B cell (primary cell): ENCODE measurements around the gene MT1B. TPM values are rescaled to one million over a fixed set of nuclear protein-coding genes. Genes with fewer than 3 reads are reported as not detected.

ENCODE experiments used
- ATAC-seq: fragments of 200-7000 bp; cut with Tn5 transposase; one replicate; pipeline ENCODE4 v1.10.0; 2021; ENCODE audit warnings: low read depth, mild to moderate bottlenecking, moderate number of reproducible peaks, moderate library complexity
- CTCF ChIA-PET: fragments of 350-600 bp; sonication (Branson Sonifier 250); formaldehyde crosslinking; loops from one replicate; lab custom pipeline; 2021; ENCODE audit warnings: antibody characterized with exemption, inconsistent platforms; lab: Charles Lee
- POLR2A ChIA-PET: fragments of 350-600 bp; sonication (Branson Sonifier 250); formaldehyde crosslinking; loops from one replicate; lab custom pipeline; 2021; ENCODE audit warnings: antibody characterized with exemption; lab: Charles Lee
- DNase-seq: peaks from one replicate; pipeline ENCODE4 v3.0.0; 2013
- H2AFZ ChIP-seq: 2 replicates; pipeline ENCODE4 v1.6.1; 2012; ENCODE audit warnings: mild to moderate bottlenecking, low read depth, low read length; ENCODE audit not compliant: insufficient read depth, poor library complexity, severe bottlenecking
- H3K27ac ChIP-seq, 2 donors: 1 replicate in 1 of 2; 2 replicates in 1 of 2; pipeline ENCODE4 v1.5.1; 2012 to 2013; ENCODE audit warnings: low read length in 2 of 2, mild to moderate bottlenecking in 2 of 2, moderate library complexity in 1 of 2
- H3K27me3 ChIP-seq, 4 experiments: fragments of 200-600 bp in 1 of 4; sonication (generic) in 1 of 4; replicated peaks in 1 of 4; 1 replicate in 2 of 4; 2 replicates in 2 of 4; pipeline versions ENCODE4 v1.6.1 to v1.7.0; 2013 to 2016; ENCODE audit warnings: low read length in 3 of 4, mild to moderate bottlenecking in 2 of 4, mixed read lengths in 1 of 4, moderate library complexity in 1 of 4; ENCODE audit not compliant: insufficient read depth in 4 of 4, control insufficient read depth in 3 of 4; ENCODE audit errors: control extremely low read depth in 1 of 4
- H3K36me3 ChIP-seq, 2 experiments: replicated peaks in 1 of 2; 1 replicate in 1 of 2; 2 replicates in 1 of 2; pipeline versions ENCODE4 v1.6.1 to v1.7.1; 2013; ENCODE audit warnings: low read length in 1 of 2; ENCODE audit not compliant: insufficient read depth in 2 of 2, control insufficient read depth in 1 of 2; ENCODE audit errors: control extremely low read depth in 1 of 2, extremely low read depth in 1 of 2
- H3K4me1 ChIP-seq, 2 donors: fragments of 200-600 bp in 1 of 2; sonication (generic) in 1 of 2; 1 replicate in 1 of 2; 2 replicates in 1 of 2; pipeline versions ENCODE4 v1.5.1 to v1.6.1; 2013 to 2017; ENCODE audit warnings: low read length in 2 of 2; ENCODE audit not compliant: control insufficient read depth in 2 of 2, insufficient read depth in 2 of 2
- H3K4me2 ChIP-seq: replicated peaks from 2 replicates; pipeline ENCODE3; 2012; ENCODE audit warnings: mild to moderate bottlenecking, low read depth, low read length; ENCODE audit not compliant: poor library complexity, severe bottlenecking
- H3K4me3 ChIP-seq, 5 experiments: fragments of 200-600 bp in 1 of 5; sonication (generic) in 1 of 5; 1 replicate in 3 of 5; 2 replicates in 2 of 5; pipeline versions ENCODE4 v1.5.1 to v1.7.0; 2011 to 2016; ENCODE audit warnings: low read length in 4 of 5, mild to moderate bottlenecking in 4 of 5, low read depth in 2 of 5, control low read depth in 1 of 5, moderate library complexity in 1 of 5; ENCODE audit not compliant: insufficient read depth in 1 of 5; ENCODE audit errors: control extremely low read depth in 1 of 5, extremely low read depth in 1 of 5
- H3K79me2 ChIP-seq: fragments of 200-600 bp; sonication (generic); one replicate; pipeline ENCODE4 v1.6.0; 2016; ENCODE audit warnings: low read length; ENCODE audit not compliant: control insufficient read depth, insufficient read depth
- H3K9ac ChIP-seq: fragments of 200-600 bp; sonication (generic); 2 replicates; pipeline ENCODE4 v1.6.1; 2017; ENCODE audit warnings: mild to moderate bottlenecking, low read length, moderate library complexity
- H3K9me3 ChIP-seq, 3 donors: one replicate each; pipeline versions ENCODE4 v1.6.1 to v1.7.1; 2013; ENCODE audit warnings: low read length in 2 of 3; ENCODE audit not compliant: control insufficient read depth in 2 of 3, insufficient read depth in 1 of 3; ENCODE audit errors: control extremely low read depth in 1 of 3
- H4K20me1 ChIP-seq: 2 replicates; pipeline ENCODE4 v1.6.0; 2012; ENCODE audit warnings: mild to moderate bottlenecking, low read length; ENCODE audit not compliant: insufficient read depth, control insufficient read depth, poor library complexity, severe bottlenecking
- H3K27ac Mint-ChIP-seq: one replicate; pipeline ENCODE4 v1.8.0; 2021; ENCODE audit warnings: mixed read lengths
- H3K27me3 Mint-ChIP-seq: one replicate; pipeline ENCODE4 v1.8.0; 2021; ENCODE audit warnings: mixed read lengths
- H3K4me1 Mint-ChIP-seq: one replicate; pipeline ENCODE4 v1.8.0; 2021; ENCODE audit warnings: mixed read lengths
- H3K4me3 Mint-ChIP-seq: one replicate; pipeline ENCODE4 v1.8.0; 2021; ENCODE audit warnings: mixed read lengths
- H3K9me3 Mint-ChIP-seq: one replicate; pipeline ENCODE4 v1.8.0; 2022; ENCODE audit warnings: mixed read lengths; ENCODE audit not compliant: insufficient read depth
- EZH2 ChIP-seq: IDR thresholded peaks from 2 replicates; pipeline ENCODE4 v1.6.1; 2012; ENCODE audit warnings: borderline replicate concordance, low read depth, mild to moderate bottlenecking, moderate library complexity, low read length; ENCODE audit not compliant: insufficient read depth, poor library complexity, severe bottlenecking
- WGBS: methylation state at CpG from one replicate; pipeline ENCODE4 v1.1.5; 2013; ENCODE audit warnings: missing lambda C conversion rate; ENCODE audit not compliant: insufficient coverage; 5-methylcytosine and 5-hydroxymethylcytosine counted together
- intact Hi-C: fragments of 100-400 bp; cut with micrococcal nuclease; formaldehyde crosslinking; loops from one replicate; pipeline ENCODE4 v1.10.0; 2022
- polyA plus RNA-seq: library from polyadenylated mRNA; depleted of rRNA; stranded (reverse); fragments of >200 nt; gene quantifications from 2 replicates; pipeline ENCODE4 v1.2.3, GENCODE V29; 2012
- total RNA-seq, 2 donors: library from RNA; stranded (reverse); fragments of 120-200 nt in 1 of 2; gene quantifications; 1 replicate in 1 of 2; 2 replicates in 1 of 2; pipeline versions ENCODE4 v1.2.3 to v1.2.4, GENCODE V29; 2013 to 2022
- TF ChIP-seq, protein P1 (sequence below): fragments of 200-600 bp; IDR thresholded peaks from one replicate; pipeline ENCODE4 v1.8.0; 2022; ENCODE audit warnings: antibody characterized with exemption, mild to moderate bottlenecking

MT1B gene
- total and polyA plus RNA-seq, 2 donors (not counting 1 experiment from before 2014, with no cell fraction given) = not detected

DNA sequence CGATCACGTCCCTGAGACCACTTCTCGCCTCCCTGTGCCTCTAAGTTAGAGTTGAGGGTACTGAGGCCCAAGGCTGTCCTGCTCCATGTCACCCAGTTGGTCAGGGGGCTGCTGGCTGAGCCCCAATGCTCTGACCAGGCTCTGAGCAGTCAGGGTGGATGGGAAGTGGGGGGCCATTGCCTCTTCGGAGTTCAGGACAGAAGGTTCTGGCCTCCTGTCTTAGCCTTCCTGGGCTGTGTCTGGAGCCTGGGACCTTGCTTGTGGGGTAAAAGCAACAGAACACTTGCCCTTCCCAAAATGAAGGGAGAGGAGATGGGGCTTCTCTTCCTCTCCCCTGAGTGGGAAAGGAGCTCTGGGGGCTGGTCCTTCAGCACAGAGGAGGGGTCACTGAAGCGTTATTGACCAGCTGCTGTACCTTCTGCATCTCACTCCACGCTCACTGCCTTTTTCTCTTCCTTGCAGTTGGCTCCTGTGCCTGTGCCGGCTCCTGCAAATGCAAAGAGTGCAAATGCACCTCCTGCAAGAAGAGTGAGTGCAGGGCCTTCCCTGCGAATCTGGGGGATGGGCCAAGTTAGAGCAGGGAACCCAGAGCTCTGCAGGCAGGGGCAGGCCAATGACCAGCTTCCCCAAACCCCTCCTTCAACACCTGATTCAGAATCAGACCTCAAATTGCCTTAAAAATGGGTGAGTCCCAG lies 31.2 kb downstream of the MT1B start:
- H3K4me3 ChIP-seq = peak overlapping the region; percentile 55 to 74 (median 59)

More for the DNA sequence above, 31.2 kb downstream of the MT1B start:
- Histone ChIP-seq H4K20me1 (no peaks in the 10 kb centered on the region), H3K36me3 (no peaks in the 10 kb centered on the region), H3K27me3 (peaks cover 0 to 11% (median 4%) of the 10 kb centered on the region in 4 experiments), H2AFZ (peak overlapping the region; percentile 93), H3K4me2 (peak overlapping the region; percentile 93), H3K4me1 (peaks cover 14 to 15% of the 10 kb centered on the region in 2 donors), H3K79me2 (no peaks in the 10 kb centered on the region), H3K9ac (peak overlapping the region; percentile 75), H3K27ac (peak overlapping the region in 1 of 2 donors; percentile 55), H3K9me3 (peaks cover 0 to 7% (median 0%) of the 10 kb centered on the region in 3 donors)
- WGBS = 47% methylated on average over 6 of the region's 8 CpGs
- peak; percentile 13 for DNase-seq
- ChIA-PET POLR2A (interaction anchor here (0.5 to 0.6 kb wide), 2 partner anchors 20 to 26 kb away, joined by 3 read pairs; no protein-coding TSS in a partner anchor), CTCF (interaction anchor here (1.4 to 2.2 kb wide), 3 partner anchors 18 to 106 kb away, joined by 4 to 17 read pairs (median 5); no protein-coding TSS in a partner anchor)
- Mint-ChIP-seq H3K4me1 (peaks cover 21% of the 10 kb centered on the region), H3K27ac (peak overlapping the region; percentile 81), H3K27me3 (peaks cover 6% of the 10 kb centered on the region), H3K9me3 (peaks cover 2% of the 10 kb centered on the region), H3K4me3 (peak overlapping the region; percentile 95)
- TF ChIP-seq, protein P1, sequence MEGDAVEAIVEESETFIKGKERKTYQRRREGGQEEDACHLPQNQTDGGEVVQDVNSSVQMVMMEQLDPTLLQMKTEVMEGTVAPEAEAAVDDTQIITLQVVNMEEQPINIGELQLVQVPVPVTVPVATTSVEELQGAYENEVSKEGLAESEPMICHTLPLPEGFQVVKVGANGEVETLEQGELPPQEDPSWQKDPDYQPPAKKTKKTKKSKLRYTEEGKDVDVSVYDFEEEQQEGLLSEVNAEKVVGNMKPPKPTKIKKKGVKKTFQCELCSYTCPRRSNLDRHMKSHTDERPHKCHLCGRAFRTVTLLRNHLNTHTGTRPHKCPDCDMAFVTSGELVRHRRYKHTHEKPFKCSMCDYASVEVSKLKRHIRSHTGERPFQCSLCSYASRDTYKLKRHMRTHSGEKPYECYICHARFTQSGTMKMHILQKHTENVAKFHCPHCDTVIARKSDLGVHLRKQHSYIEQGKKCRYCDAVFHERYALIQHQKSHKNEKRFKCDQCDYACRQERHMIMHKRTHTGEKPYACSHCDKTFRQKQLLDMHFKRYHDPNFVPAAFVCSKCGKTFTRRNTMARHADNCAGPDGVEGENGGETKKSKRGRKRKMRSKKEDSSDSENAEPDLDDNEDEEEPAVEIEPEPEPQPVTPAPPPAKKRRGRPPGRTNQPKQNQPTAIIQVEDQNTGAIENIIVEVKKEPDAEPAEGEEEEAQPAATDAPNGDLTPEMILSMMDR = no peak
- no peak for TF ChIP-seq EZH2
- peak; percentile 3 for ATAC-seq
- intact Hi-C loops = loop anchor here (1.0 to 10.0 kb wide), 6 partner anchors 19 to 163 kb away; partner anchors contain the start of genes BBS2, MT1A, MT1F and MT1M
